ENCODE results near the gene MACROD2.

MACROD2 gene

DNA sequence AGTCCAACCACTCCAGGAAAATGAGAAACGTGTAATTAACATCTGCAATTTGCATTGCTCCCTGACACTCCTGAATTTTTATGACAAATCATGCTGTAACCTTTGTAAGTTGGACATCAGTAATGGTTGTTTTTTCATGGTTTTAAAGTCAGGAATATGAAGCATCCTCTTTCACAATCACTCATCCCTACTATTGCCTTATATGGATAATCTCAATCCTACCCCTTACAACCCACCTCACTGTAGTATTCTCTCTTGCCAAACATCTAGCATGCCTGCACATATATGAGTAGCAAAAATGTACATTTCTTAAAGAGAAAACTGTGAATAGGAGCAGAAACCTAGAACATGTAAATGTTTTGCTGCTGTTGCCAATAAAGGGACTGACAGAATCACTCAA, 1848.5 kb downstream of the MACROD2 start:
- TF ChIP-seq, protein P1, sequence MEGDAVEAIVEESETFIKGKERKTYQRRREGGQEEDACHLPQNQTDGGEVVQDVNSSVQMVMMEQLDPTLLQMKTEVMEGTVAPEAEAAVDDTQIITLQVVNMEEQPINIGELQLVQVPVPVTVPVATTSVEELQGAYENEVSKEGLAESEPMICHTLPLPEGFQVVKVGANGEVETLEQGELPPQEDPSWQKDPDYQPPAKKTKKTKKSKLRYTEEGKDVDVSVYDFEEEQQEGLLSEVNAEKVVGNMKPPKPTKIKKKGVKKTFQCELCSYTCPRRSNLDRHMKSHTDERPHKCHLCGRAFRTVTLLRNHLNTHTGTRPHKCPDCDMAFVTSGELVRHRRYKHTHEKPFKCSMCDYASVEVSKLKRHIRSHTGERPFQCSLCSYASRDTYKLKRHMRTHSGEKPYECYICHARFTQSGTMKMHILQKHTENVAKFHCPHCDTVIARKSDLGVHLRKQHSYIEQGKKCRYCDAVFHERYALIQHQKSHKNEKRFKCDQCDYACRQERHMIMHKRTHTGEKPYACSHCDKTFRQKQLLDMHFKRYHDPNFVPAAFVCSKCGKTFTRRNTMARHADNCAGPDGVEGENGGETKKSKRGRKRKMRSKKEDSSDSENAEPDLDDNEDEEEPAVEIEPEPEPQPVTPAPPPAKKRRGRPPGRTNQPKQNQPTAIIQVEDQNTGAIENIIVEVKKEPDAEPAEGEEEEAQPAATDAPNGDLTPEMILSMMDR (IDR thresholded peaks at IDR 0.05; ENCODE audit: borderline replicate concordance, insufficient read depth, low read depth, low read length), result no peak
- H3K4me3 ChIP-seq (ENCODE audit: low read depth, low read length), result no peak overlapping the region

DNA sequence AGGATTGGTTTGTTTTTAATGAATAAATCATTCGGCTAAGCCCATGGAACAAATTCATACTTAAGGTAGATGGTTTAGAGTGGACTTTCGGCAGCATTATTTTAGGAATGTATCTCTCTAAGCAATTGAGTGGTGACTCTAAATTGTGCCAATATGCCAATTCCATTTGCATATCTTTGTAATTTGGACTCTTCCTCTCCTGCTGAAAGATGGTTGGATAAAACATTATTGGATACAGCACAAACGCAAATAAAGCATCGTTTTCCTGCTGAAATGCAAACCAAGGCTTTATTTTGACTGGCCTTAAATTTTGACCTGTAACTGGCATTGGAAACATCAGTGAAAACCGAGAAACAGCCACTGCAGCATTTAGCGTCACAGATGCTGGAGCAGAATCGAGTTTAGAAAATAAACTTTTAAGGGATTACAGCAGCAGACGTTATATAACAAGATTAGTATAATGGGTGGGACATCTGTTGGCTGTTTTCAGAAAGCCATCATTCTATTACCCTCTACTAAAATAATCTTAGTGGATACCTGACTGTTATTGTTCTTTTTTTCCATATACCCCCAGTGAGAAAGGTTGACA, 1852.0 kb downstream of the MACROD2 start:
- TF ChIP-seq, protein P1 (IDR thresholded peaks at IDR 0.05; ENCODE audit: borderline replicate concordance, insufficient read depth, low read depth, low read length), result no peak
- H3K4me3 ChIP-seq (ENCODE audit: low read depth, low read length), result no peak overlapping the region

DNA sequence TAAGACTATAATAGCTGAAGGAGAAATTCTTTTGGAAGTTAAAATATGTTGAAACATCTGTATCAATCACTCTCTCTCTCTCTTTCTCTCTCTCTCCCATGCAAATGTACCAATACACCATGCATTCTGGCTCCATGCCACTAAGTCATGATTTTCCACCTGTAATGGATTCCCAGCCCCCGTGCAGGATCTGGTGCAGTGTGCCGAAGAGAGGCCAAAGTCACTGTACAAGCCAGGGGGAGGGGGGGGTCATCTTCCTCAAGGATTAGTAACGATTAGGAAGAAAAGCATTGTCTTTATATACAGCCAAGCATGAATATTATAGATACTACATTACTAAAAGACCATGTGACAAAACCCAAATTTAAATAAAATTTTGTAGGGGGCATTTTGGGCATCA, 1852.8 kb downstream of the MACROD2 start:
- TF ChIP-seq, protein P1 (IDR thresholded peaks at IDR 0.05; ENCODE audit: borderline replicate concordance, insufficient read depth, low read depth, low read length), result no peak
- H3K4me3 ChIP-seq (ENCODE audit: low read depth, low read length), result no peak overlapping the region

DNA sequence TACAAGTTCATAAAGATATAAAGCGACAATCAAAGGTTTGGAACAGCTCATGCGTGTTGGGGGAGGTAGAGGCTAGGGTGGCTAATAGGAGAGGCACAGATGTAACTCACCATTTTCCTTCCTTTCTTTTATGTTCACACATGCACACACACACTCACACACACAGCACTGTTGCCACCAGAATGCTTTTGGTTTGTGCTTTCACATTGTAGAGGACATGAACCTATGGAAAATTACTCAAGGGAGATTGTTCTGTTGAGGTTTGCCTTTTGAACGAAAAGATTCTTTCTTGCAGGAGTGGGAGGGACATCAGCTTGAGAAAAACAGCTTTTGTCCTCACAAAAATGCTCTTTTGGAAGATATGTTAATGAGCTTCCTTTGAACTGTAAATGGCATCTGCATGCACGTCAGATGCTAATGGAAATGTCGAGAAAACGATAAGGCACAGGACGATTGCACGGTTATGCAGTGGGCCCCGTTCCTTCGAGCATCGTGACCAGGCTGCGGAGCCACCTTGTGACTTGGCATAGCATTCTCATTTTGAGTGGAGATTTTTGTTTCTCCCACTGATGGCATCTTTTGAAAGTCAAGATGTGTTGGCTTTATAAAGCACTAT, 1853.8 kb downstream of the MACROD2 start:
- TF ChIP-seq, protein P1 (IDR thresholded peaks at IDR 0.05; ENCODE audit: borderline replicate concordance, insufficient read depth, low read depth, low read length), result no peak
- no peak overlapping the region for H3K4me3 ChIP-seq (ENCODE audit: low read depth, low read length)

DNA sequence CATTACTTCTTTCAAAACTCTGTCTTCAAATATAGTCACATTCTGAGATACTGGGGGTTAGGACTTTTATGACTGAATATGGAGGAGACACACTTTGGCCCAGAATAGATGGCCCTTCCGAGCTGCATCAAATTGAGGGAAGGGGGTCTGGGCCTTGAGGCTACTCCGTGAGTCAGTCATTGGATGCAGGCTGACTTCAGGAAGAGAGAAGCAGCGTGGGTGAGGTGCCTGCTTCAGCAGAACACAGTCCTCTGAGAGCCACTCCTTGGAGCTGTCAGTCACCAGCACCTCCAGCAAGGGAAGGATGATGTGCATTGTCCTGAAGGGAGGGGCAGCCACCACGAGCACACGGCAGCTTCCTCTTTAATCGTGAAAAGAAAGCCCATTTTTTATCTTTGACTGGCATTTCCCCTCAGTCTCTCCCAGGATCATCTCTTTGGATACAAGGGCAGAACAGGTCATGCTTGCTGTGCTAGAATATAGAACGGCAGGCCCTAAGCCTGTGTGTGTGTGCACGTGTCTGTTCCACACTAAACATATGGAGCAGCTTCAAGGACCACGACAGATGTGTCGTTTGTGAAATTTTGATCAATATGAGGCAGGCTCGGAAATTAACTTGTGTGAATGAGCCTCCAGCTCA, 1856.4 kb downstream of the MACROD2 start:
- no peak overlapping the region for H3K4me3 ChIP-seq (ENCODE audit: low read depth, low read length)
- TF ChIP-seq, protein P1 (IDR thresholded peaks at IDR 0.05; ENCODE audit: borderline replicate concordance, insufficient read depth, low read depth, low read length), result no peak

DNA sequence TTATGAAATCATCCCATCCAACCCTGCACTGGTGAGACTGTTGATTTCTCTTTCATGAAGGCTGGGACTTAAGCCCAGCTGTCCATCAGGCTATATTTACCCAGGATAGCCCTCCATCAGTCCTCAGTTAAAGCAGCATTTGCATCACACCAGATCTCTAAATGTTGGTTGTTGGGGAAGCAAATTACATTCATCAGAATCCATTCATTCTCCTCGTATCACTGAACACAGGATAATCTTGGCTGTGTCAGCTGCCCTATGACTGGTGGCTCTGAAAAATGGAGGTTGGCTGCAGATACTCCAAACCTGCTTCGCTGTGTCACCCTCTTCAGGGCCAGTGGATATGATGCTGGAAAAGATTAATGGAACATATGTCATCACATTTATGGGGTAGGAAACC, 1859.6 kb downstream of the MACROD2 start:
- H3K4me3 ChIP-seq (ENCODE audit: low read depth, low read length), result no peak overlapping the region
- TF ChIP-seq, protein P1 (IDR thresholded peaks at IDR 0.05; ENCODE audit: borderline replicate concordance, insufficient read depth, low read depth, low read length), result no peak

Data from GM12875 (cell line).